ENCODE data around the gene GPR34. TPM values are rescaled to one million over a fixed set of nuclear protein-coding genes. Genes with fewer than 3 reads are reported as not detected.

GPR34 gene
- total RNA-seq = not detected in 2 replicates

GRCh38 chrX:41688835-41689234, at the start of gene GPR34:
Gene GPR34, plus strand, starts transcription at chrX:41688973. Its CDS starts 6,661 bp downstream, at chrX:41695634.

GRCh38 chrX:41723826-41724225, 35.1 kb downstream of the GPR34 start, which contains the start of gene GPR82:
Gene GPR82, plus strand, starts transcription at chrX:41724181. Its CDS starts 2,846 bp downstream, at chrX:41727027.

Other genes starting within 250 kb of the GPR34 start
- gene NYX, start 241.6 kb upstream of the GPR34 start, total RNA-seq = under 0.01 TPM in 1 of 2 replicates, not detected in the other
- not detected in 2 replicates for gene GPR82, start 35.2 kb downstream of the GPR34 start, total RNA-seq
- 63.2 and 73.0 TPM in 2 replicates for gene CASK, start 234.6 kb downstream of the GPR34 start, total RNA-seq